GM13976 (cell line): ENCODE data around the gene EXOC4.

Experiments used
- DNase-seq: peaks from one replicate; pipeline ENCODE4 v3.0.0; 2012; ENCODE audit warnings: low spot score
- CTCF ChIP-seq: IDR thresholded peaks from 2 replicates; pipeline ENCODE4 v1.5.1; 2012; ENCODE audit warnings: borderline replicate concordance, mild to moderate bottlenecking; ENCODE audit not compliant: insufficient read depth; ENCODE audit errors: extremely low read depth, missing control alignments, control extremely low read depth
- in situ Hi-C: fragments of 300-500 bp; cut with MboI; formaldehyde crosslinking; loops from one replicate; pipeline ENCODE4 v1.12.0; 2022; ENCODE audit warnings: low sequenced_read_pairs, mixed read lengths, inconsistent platforms; ENCODE audit not compliant: unreplicated experiment

Gene EXOC4

GRCh38 chr7:133703547-133703946, 450.7 kb downstream of the EXOC4 start:
- no peak for TF ChIP-seq CTCF
- DNase-seq: no peak
- in situ Hi-C loops: no loop called here

DNA sequence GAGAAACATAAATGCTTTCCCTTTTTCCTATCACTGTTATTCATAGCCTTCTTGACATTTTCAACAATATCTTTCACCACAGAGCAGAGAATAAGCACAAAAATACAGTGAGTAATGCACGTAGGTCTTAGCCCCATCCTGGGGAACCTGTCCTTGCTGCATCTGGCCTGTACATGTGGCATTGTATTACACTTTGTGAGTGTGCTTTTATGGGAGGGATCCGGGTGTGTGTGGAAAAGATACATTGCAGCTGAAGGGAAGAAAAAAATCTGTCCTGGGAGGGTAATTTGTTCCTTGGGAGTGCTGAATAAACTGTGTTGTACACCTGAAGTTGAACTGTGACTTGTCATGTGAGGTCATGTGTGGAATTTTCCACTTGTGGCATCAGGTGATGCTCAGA, 451.6 kb downstream of the EXOC4 start:
- TF ChIP-seq CTCF: no peak
- DNase-seq: no peak
- in situ Hi-C loops: no loop called here

DNA sequence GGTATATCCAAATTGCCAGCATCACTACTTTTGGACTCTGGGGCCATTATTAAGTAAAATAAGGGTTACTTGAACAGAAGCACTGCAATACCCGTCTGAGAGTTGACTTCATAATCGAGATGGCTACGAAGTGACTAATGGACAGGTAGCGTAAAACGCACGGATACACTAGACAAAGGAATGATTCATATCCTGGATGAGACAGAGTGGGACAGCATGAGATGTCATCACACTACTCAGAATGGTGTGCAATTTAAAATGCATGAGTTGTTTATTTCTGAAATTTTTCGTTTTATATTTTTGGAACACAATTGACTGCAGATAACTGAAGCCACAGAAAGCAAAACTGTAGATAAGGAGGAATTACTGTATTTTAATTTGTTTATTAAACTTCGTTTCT, 452.7 kb downstream of the EXOC4 start:
- TF ChIP-seq CTCF: no peak
- DNase-seq: no peak
- in situ Hi-C loops: no loop called here

DNA sequence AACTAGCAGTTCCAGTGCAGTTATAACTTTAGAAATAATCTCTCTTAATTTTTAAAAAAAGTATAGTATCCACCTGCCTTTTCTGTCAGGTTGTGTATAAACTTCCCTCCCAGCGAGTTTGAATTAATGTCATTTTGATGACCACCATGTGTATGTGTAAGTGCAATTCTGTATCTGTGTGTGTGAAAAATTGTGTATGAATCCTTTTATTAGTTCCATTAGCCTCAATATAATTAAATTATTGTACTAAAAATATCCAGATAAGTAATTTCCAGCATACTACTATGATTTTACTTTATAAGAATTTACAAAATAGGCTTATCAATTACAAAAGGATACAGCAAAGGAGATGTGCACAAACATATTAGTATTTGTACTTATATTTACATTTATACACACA, 453.1 kb downstream of the EXOC4 start:
- DNase-seq: no peak
- no peak for TF ChIP-seq CTCF
- in situ Hi-C loops: no loop called here

DNA sequence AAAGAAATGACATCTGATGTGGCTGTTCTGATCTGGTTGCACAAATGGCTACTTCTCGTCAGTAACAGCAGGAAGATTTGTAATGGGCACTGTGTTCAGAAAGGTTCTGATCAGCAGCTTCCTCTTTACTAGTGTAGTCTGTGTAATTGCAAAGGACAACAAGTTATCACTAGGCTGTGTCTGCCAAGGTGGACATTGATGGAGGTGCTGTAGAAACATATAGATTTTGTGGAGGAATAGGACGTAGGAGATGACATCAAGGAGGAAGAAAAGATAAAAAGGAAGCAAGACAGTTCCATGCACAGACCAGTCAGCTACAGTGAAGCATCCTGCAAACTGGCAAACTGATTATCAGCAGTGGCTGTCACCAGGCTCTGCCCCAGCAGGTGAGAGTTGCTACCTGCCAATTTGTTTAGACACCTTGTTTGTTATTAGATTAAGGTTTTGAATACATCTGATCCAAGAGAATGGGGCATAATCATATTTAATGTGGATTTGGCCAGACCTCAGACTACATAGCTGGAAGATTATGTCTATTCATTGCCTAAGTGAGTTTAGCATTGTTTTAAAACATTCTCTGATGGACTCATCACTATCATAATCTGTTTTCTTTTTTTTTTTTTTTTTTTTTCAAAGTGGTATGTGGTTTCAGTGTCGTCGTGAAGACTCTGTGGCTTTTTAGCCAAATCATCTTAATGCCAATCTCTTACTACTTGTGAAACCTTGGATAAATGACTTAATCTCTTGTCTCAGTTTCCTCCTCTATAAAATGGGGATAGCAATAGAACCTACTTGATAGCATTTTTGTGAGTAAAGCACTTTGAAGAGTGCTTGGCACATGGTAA, 456.4 kb downstream of the EXOC4 start:
- no peak for TF ChIP-seq CTCF
- DNase-seq: no peak
- in situ Hi-C loops: no loop called here

DNA sequence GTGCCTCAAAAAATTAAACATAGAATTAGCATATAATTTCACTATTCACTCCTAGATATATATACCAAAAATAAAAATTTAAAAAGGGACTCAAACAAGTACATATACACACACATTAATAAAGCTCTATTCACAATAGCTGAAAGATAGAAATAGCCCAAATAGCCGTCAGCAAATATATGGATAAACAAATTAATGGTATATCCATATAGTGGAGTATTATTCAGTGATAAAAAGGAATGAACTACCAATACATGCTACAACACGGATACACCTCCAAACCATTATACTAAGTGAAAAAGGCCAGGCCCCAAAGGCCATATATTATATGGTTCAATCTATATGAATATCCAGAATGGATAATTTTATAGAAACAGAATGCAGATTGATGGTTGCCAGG, 459.7 kb downstream of the EXOC4 start:
- in situ Hi-C loops: no loop called here
- no peak for DNase-seq
- TF ChIP-seq CTCF: no peak
